ENCODE data around the gene YARS2. TPM values are rescaled to one million over a fixed set of nuclear protein-coding genes. Genes with fewer than 3 reads are reported as not detected.

The YARS2 gene
- total RNA-seq, 1 experiment from 2014 or later, result 41.4 TPM

- Histone ChIP-seq H4K91ac (ENCODE audit: insufficient read length, low read depth, low read length) (no peak overlapping the region), H3K9me3 (ENCODE audit: control insufficient read depth, low read depth, low read length) (no peaks in the 10 kb centered on the region), H3K56ac (ENCODE audit: insufficient read length, low read depth, low read length) (no peak overlapping the region), H3T11ph (ENCODE audit: low read length) (no peak overlapping the region), H4K8ac (replicated peaks; ENCODE audit: insufficient read length, low read depth, low read length) (no peak overlapping the region), H4K5ac (ENCODE audit: insufficient read length, low read depth, low read length) (no peak overlapping the region), H3K79me2 (ENCODE audit: insufficient read depth, low read length) (no peaks in the 10 kb centered on the region), H4K20me1 (ENCODE audit: control insufficient read depth, insufficient read depth, insufficient read length) (no peaks in the 10 kb centered on the region), H2AFZ (ENCODE audit: low read length) (no peak overlapping the region), H3K27ac (ENCODE audit: insufficient read length, low read depth, low read length) (no peak overlapping the region), H2AK5ac (ENCODE audit: insufficient read length, low read length) (no peak overlapping the region), H2BK120ac (ENCODE audit: low read depth, low read length, poor library complexity, severe bottlenecking) (no peak overlapping the region), H3K23me2 (ENCODE audit: insufficient read length, low read depth, low read length, poor library complexity, severe bottlenecking) (peaks cover 9% of the 10 kb centered on the region), H3K4me1 (ENCODE audit: insufficient read depth, low read length) (peaks cover 2% of the 10 kb centered on the region; the same call in 1 of the 2 replicates), H3K18ac (ENCODE audit: insufficient read length, low read depth, low read length) (no peak overlapping the region), H3K9ac (ENCODE audit: extremely low read depth, insufficient read length, low read length) (no peak overlapping the region), H3K4me2 (ENCODE audit: insufficient read depth, insufficient read length, low read length) (peak overlapping the region; percentile 90), H3K4ac (ENCODE audit: low read depth, low read length) (no peak overlapping the region), H3K23ac (ENCODE audit: insufficient read length, low read depth, low read length) (no peak overlapping the region), H2BK15ac (ENCODE audit: low read depth, low read length) (no peak overlapping the region), H3K79me1 (ENCODE audit: insufficient read depth, low read depth, low read length, poor library complexity, severe bottlenecking) (no peaks in the 10 kb centered on the region), H2BK5ac (ENCODE audit: insufficient read length, low read length) (no peak overlapping the region), H2BK20ac (ENCODE audit: low read depth, low read length, poor library complexity, severe bottlenecking) (no peak overlapping the region), H2BK12ac (ENCODE audit: insufficient read length, low read depth, low read length) (no peak overlapping the region), H3K27me3 (ENCODE audit: insufficient read depth, low read length) (no peaks in the 10 kb centered on the region), H3K14ac (ENCODE audit: insufficient read depth, low read length) (no peak overlapping the region)
- TF ChIP-seq CTCF (conservative IDR thresholded peaks at IDR 0.05), result no peak
- Mint-ChIP-seq H3K27me3 (ENCODE audit: low read depth) (peaks cover 2% of the 10 kb centered on the region; the same call in 1 of the 2 replicates), H3K4me3 (peak overlapping the region; percentile 91 to 94), H3K36me3 (ENCODE audit: insufficient read depth in 1 of 3, low read depth in 3 of 3) (peaks cover 13 to 26% (median 22%) of the 10 kb centered on the region in 3 experiments; a peak in 6 of 7 replicates), H3K27ac (peak overlapping the region; percentile 43 to 99 (median 97); a peak in 3 of 7 replicates), H3K4me1 (peaks cover 16% of the 10 kb centered on the region in 2 experiments), H3K9me3 (no peaks in the 10 kb centered on the region)
- DNase-seq, result no peak
- no CpG with 5 or more reads among the region's 8 CpGs for WGBS (ENCODE audit: extremely low coverage, insufficient read length, low lambda C conversion rate)
These were observed 874 bp upstream of the YARS2 start for GRCh38 chr12:32756476-32757066.
